Endothelial cell of umbilical vein (primary cell): ENCODE data around the gene PTPRD. TPM values are rescaled to one million over a fixed set of nuclear protein-coding genes. Genes with fewer than 3 reads are reported as not detected.

Experiments
- BruUV-seq: library from RNA; stranded (reverse); fragments of 400-500 nt; replicated peaks from 2 replicates; lab custom pipeline; 2021; lab: Mats Ljungman, UMichigan
- CTCF ChIA-PET: fragments of 300-600, 350-600 bp; sonication (Branson Sonifier 250); formaldehyde crosslinking; loops from one replicate; lab custom pipeline; 2021; ENCODE audit warnings: antibody characterized with exemption, inconsistent platforms; lab: Charles Lee
- POLR2A ChIA-PET: fragments of 300-600, 350-600 bp; sonication (Branson Sonifier 250); formaldehyde crosslinking; loops from one replicate; lab custom pipeline; 2021; ENCODE audit warnings: antibody characterized with exemption, inconsistent platforms; lab: Charles Lee
- DNase-seq: peaks from one replicate; pipeline ENCODE4 v3.0.0-alpha.2; 2011; ENCODE audit warnings: low read depth, low spot score
- FAIRE-seq: peaks from 2 replicates; lab custom pipeline; 2011; peaks lifted over from hg19 to GRCh38; lab: Jason Lieb, UNC
- H2AFZ ChIP-seq: 2 replicates; pipeline ENCODE4 v1.6.0; 2012; ENCODE audit warnings: low read depth, low read length, control low read depth, inconsistent platforms
- H3K27ac ChIP-seq: 2 replicates; pipeline ENCODE4 v1.5.1; 2011; ENCODE audit warnings: low read depth, mild to moderate bottlenecking, control low read depth, low read length, moderate library complexity; ENCODE audit not compliant: insufficient read depth
- H3K27me3 ChIP-seq, 2 experiments: 2 replicates each; pipeline versions ENCODE4 v1.6.0 to v1.6.1; 2011; ENCODE audit warnings: low read length in 2 of 2, mixed read lengths in 1 of 2; ENCODE audit not compliant: control insufficient read depth in 2 of 2, insufficient read depth in 2 of 2
- H3K36me3 ChIP-seq, 2 experiments: 2 replicates in 1 of 2; 3 replicates in 1 of 2; pipeline ENCODE4 v1.5.1; 2011; ENCODE audit warnings: low read length in 2 of 2, mild to moderate bottlenecking in 1 of 2, moderate library complexity in 1 of 2; ENCODE audit not compliant: control insufficient read depth in 2 of 2, insufficient read depth in 2 of 2; ENCODE audit errors: extremely low read depth in 1 of 2
- H3K4me1 ChIP-seq: 3 replicates; pipeline ENCODE4 v1.5.1; 2011; ENCODE audit warnings: mild to moderate bottlenecking, low read length; ENCODE audit not compliant: control insufficient read depth, insufficient read depth; ENCODE audit errors: extremely low read depth
- H3K4me2 ChIP-seq: 2 replicates; pipeline ENCODE4 v1.6.1; 2011; ENCODE audit warnings: low read length, control low read depth, mixed read lengths; ENCODE audit not compliant: insufficient read depth
- H3K4me3 ChIP-seq, 3 experiments: fragments of 200-600 bp in 1 of 3; sonication (generic), shearing (Covaris generic) in 1 of 3; replicated peaks in 1 of 3; 2 replicates each; pipeline ENCODE4 v1.5.1; 2011 to 2016; ENCODE audit warnings: control low read depth in 3 of 3, low read length in 3 of 3, mild to moderate bottlenecking in 2 of 3, inconsistent platforms in 1 of 3, low read depth in 1 of 3, moderate library complexity in 1 of 3; ENCODE audit not compliant: insufficient read depth in 1 of 3
- H3K79me2 ChIP-seq: 2 replicates; pipeline ENCODE4 v1.6.0; 2012; ENCODE audit warnings: low read length, inconsistent platforms; ENCODE audit not compliant: control insufficient read depth, insufficient read depth
- H3K9ac ChIP-seq: replicated peaks from 2 replicates; pipeline ENCODE3; 2011; ENCODE audit warnings: low read length, control low read depth; ENCODE audit not compliant: insufficient read depth; ENCODE audit errors: extremely low read depth
- H3K9me1 ChIP-seq: replicated peaks from 3 replicates; pipeline ENCODE4 v1.6.0; 2011; ENCODE audit warnings: mild to moderate bottlenecking, low read length; ENCODE audit not compliant: control insufficient read depth, insufficient read depth; ENCODE audit errors: extremely low read depth
- H3K9me3 ChIP-seq: replicated peaks from 2 replicates; pipeline ENCODE4 v1.5.1; 2012; ENCODE audit warnings: low read length, inconsistent platforms; ENCODE audit not compliant: control insufficient read depth, insufficient read depth
- H4K20me1 ChIP-seq: replicated peaks from 2 replicates; pipeline ENCODE3; 2011; ENCODE audit warnings: mild to moderate bottlenecking, low read length; ENCODE audit not compliant: control insufficient read depth, insufficient read depth; ENCODE audit errors: extremely low read depth
- CTCF ChIP-seq, 2 donors: IDR thresholded peaks; 1 replicate in 1 of 2; 2 replicates in 1 of 2; pipeline ENCODE4 v1.5.1; 2011; ENCODE audit warnings: low read length in 2 of 2, mild to moderate bottlenecking in 2 of 2, moderate library complexity in 2 of 2, control low read depth in 1 of 2, inconsistent platforms in 1 of 2, low read depth in 1 of 2; ENCODE audit not compliant: insufficient read depth in 1 of 2; ENCODE audit errors: extremely low read depth in 1 of 2
- EZH2 ChIP-seq: IDR thresholded peaks from 2 replicates; pipeline ENCODE4 v1.6.1; 2012; ENCODE audit warnings: borderline replicate concordance, low read depth, mild to moderate bottlenecking, moderate library complexity, low read length, inconsistent platforms; ENCODE audit not compliant: severe bottlenecking
- FOS ChIP-seq: IDR thresholded peaks from 2 replicates; pipeline ENCODE4 v1.6.1; 2011; ENCODE audit warnings: mild to moderate bottlenecking, low read length, moderate library complexity, borderline replicate concordance; ENCODE audit not compliant: insufficient read depth
- JUN ChIP-seq: IDR thresholded peaks from 2 replicates; pipeline ENCODE4 v1.6.1; 2011; ENCODE audit warnings: borderline replicate concordance, low read depth; ENCODE audit not compliant: insufficient read length, insufficient read depth
- MYC ChIP-seq: IDR thresholded peaks from one replicate; pipeline ENCODE4 v1.6.1; 2011; ENCODE audit warnings: mild to moderate bottlenecking, low read depth, low read length
- POLR2A ChIP-seq: IDR thresholded peaks from 2 replicates; pipeline ENCODE4 v1.6.1; 2012; ENCODE audit warnings: low read depth, mild to moderate bottlenecking, control low read depth, low read length
- dilution Hi-C: fragments of 300-500 bp; cut with MboI; formaldehyde crosslinking; loops from one replicate; pipeline ENCODE4 v1.15.0; 2019; ENCODE audit warnings: low sequenced_read_pairs; ENCODE audit not compliant: extremely low pct_ligation_motif_present
- intact Hi-C: fragments of 100-400 bp; cut with micrococcal nuclease; formaldehyde crosslinking; loops from one replicate; pipeline ENCODE4 v1.10.0; 2022
- polyA plus RNA-seq, 4 experiments: library from polyadenylated mRNA; depleted of rRNA in 3 of 4; stranded (reverse) in 3 of 4; unstranded in 1 of 4; fragments of >200 nt; gene quantifications; 2 replicates each; pipeline versions ENCODE4 v1.2.1 to v1.2.3, GENCODE V29; 2011 to 2012; ENCODE audit warnings: missing spikeins in 1 of 4
- total RNA-seq: library from RNA; stranded (reverse); gene quantifications from 2 replicates; pipeline ENCODE4 v1.2.3, GENCODE V29; 2021

Gene PTPRD
- total and polyA plus RNA-seq, 2 donors (not counting 3 experiments of a cell fraction or from before 2014, with no cell fraction given): 5.5 to 5.7 TPM

GRCh38 chr9:8916771-8917170 is 1696.0 kb downstream of the PTPRD start:
- BruUV-seq: no TSS peak
- intact Hi-C loops (no loop called here), dilution Hi-C loops (no loop called here)
- FAIRE-seq (no peak), DNase-seq (no peak)
- Histone ChIP-seq H3K9me3 (no peaks in the 10 kb centered on the region), H3K4me2 (no peak overlapping the region), H4K20me1 (no peaks in the 10 kb centered on the region), H3K4me1 (no peaks in the 10 kb centered on the region), H3K27me3 (no peaks in the 10 kb centered on the region), H3K9me1 (no peaks in the 10 kb centered on the region), H2AFZ (no peak overlapping the region), H3K9ac (no peak overlapping the region), H3K79me2 (no peaks in the 10 kb centered on the region), H3K27ac (no peak overlapping the region), H3K4me3 (no peak overlapping the region), H3K36me3 (no peaks in the 10 kb centered on the region)
- TF ChIP-seq MYC (no peak), POLR2A (no peak), CTCF (IDR thresholded peaks at IDR 0.05; ENCODE audit: extremely low read depth in 1 of 2, insufficient read depth in 1 of 2, low read depth in 1 of 2, low read length in 2 of 2) (no peak), JUN (no peak), EZH2 (no peak)
- ChIA-PET POLR2A (no interaction called here), CTCF (interaction anchor here (1.6 kb wide), 1 partner anchor 21 kb away, joined by 3 read pairs; no protein-coding TSS in a partner anchor)

GRCh38 chr9:8907868-8908267 is 1704.9 kb downstream of the PTPRD start:
- no peaks in the 10 kb centered on the region for H4K20me1 ChIP-seq
- DNase-seq: peak; percentile 40
- ChIA-PET POLR2A (no interaction called here), CTCF (interaction anchor here (0.6 to 2.2 kb wide), 5 partner anchors 10 to 1338 kb away, joined by 3 to 23 read pairs (median 3); no protein-coding TSS in a partner anchor)
- H3K36me3 ChIP-seq: no peaks in the 10 kb centered on the region
- no TSS peak for BruUV-seq
- H3K9me3 ChIP-seq: no peaks in the 10 kb centered on the region
- H3K4me2 ChIP-seq: peak overlapping the region; percentile 67
- dilution Hi-C loops (no loop called here), intact Hi-C loops (no loop called here)
- peak overlapping the region; percentile 33 for H2AFZ ChIP-seq
- TF ChIP-seq JUN (peak; percentile 54), EZH2 (no peak), FOS (peak; percentile 21)
- FAIRE-seq: peak; percentile 75
- no peak overlapping the region for H3K9ac ChIP-seq
- H3K4me3 ChIP-seq: no peak overlapping the region
- H3K4me1 ChIP-seq: peaks cover 7% of the 10 kb centered on the region
- H3K27ac ChIP-seq: peak overlapping the region; percentile 37
- H3K79me2 ChIP-seq: no peaks in the 10 kb centered on the region
- H3K27me3 ChIP-seq: no peaks in the 10 kb centered on the region
- H3K9me1 ChIP-seq: no peaks in the 10 kb centered on the region
